GM13977 (cell line): ENCODE measurements around the gene NPHS1.

ENCODE experiments used
- DNase-seq: peaks from one replicate; pipeline ENCODE4 v3.0.0; 2012; ENCODE audit warnings: low spot score
- CTCF ChIP-seq: IDR thresholded peaks from 2 replicates; pipeline ENCODE4 v1.5.1; 2012; ENCODE audit warnings: mild to moderate bottlenecking, control low read depth; ENCODE audit not compliant: insufficient read depth; ENCODE audit errors: extremely low read depth, missing control alignments
- in situ Hi-C: fragments of 300-500 bp; cut with MboI; formaldehyde crosslinking; loops from one replicate; pipeline ENCODE4 v1.12.0; 2022; ENCODE audit warnings: low sequenced_read_pairs, low pct_unique_long_range_greater_than_20kb, mixed read lengths, inconsistent platforms; ENCODE audit not compliant: unreplicated experiment

The NPHS1 gene

DNA sequence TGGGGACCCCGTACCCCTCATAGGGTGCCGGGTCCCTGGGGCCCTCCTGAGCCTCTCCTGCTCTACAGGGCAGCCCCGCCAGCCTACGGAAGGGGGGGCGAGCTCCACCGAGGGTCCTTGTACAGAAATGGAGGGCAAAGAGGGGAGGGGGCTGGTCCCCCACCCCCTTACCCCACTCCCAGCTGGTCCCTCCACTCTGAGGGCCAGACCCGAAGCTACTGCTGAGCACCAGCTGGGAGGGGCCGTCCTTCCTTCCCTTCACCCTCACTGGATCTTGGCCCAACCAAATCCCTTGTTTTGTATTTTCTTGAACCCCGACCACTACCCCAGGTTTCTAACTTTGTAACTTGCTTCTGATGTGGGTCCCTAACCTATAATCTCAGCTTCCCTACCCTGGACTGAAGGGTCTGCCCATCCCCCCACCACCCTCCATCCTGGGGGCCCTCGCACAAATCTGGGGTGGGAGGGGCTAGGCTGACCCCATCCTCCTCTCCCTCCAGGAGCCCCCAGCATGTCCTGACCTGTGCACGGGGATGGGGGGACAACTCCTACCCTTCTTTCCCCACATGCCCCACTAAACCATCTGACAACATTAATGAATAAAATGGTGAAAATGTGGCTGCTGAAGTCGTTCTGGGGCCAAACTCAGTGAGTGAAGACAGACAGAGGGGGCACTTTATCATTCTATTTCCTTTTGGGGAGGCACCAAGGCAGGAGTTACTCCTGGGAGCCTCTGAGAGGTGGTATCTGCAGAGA, 63.9 kb downstream of the NPHS1 start:
- DNase-seq: no peak
- no peak for TF ChIP-seq CTCF

DNA sequence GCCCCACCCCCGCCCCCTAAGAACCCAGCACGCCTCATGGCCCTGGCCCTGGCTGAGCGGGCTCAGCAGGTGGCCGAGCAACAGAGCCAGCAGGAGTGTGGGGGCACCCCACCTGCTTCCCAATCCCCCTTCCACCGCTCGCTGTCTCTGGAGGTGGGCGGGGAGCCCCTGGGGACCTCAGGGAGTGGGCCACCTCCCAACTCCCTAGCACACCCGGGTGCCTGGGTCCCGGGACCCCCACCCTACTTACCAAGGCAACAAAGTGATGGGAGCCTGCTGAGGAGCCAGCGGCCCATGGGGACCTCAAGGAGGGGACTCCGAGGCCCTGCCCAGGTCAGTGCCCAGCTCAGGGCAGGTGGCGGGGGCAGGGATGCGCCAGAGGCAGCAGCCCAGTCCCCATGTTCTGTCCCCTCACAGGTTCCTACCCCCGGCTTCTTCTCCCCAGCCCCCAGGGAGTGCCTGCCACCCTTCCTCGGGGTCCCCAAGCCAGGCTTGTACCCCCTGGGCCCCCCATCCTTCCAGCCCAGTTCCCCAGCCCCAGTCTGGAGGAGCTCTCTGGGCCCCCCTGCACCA, 65.0 kb downstream of the NPHS1 start:
- no peak for DNase-seq
- in situ Hi-C loops: no loop called here
- TF ChIP-seq CTCF: no peak

More for the DNA sequence above, 63.9 kb downstream of the NPHS1 start:
- in situ Hi-C loops: no loop called here

- in situ Hi-C loops: no loop called here
These were observed 65.8 kb downstream of the NPHS1 start for GRCh38 chr19:35786299-35787160.

GRCh38 chr19:35785339-35785627, 67.0 kb downstream of the NPHS1 start:
- DNase-seq: no peak
- in situ Hi-C loops: no loop called here
- no peak for TF ChIP-seq CTCF

More at GRCh38 chr19:35786299-35787160, 65.8 kb downstream of the NPHS1 start:
- DNase-seq: no peak
- TF ChIP-seq CTCF: no peak

- no peak for DNase-seq
- in situ Hi-C loops: no loop called here
- no peak for TF ChIP-seq CTCF
These were observed 67.6 kb downstream of the NPHS1 start for GRCh38 chr19:35784503-35785338.
